Keratinocyte (primary cell): ENCODE measurements around the gene CALML6. TPM values are rescaled to one million over a fixed set of nuclear protein-coding genes. Genes with fewer than 3 reads are reported as not detected.
"Not testable (repeated sequence)": the region's sequence is repeated elsewhere in the genome, so short reads cannot be mapped to it uniquely, and the experiment has no call there.

ENCODE experiments used
- DNase-seq: peaks from one replicate; pipeline ENCODE4 v3.0.0-alpha.2; 2011; ENCODE audit warnings: low read depth, missing footprints, low spot score
- FAIRE-seq: peaks from 2 replicates; lab custom pipeline; 2011; peaks lifted over from hg19 to GRCh38; lab: Jason Lieb, UNC
- H2AFZ ChIP-seq: 2 replicates; pipeline ENCODE4 v1.6.0; 2012; ENCODE audit warnings: low read length, control low read depth, inconsistent platforms; ENCODE audit not compliant: control insufficient read depth
- H3K27ac ChIP-seq: 2 replicates; pipeline ENCODE4 v1.5.1; 2011; ENCODE audit warnings: low read length; ENCODE audit not compliant: control insufficient read depth, insufficient read depth
- H3K27me3 ChIP-seq: 3 replicates; pipeline ENCODE4 v1.6.0; 2011; ENCODE audit warnings: low read length; ENCODE audit not compliant: control insufficient read depth, insufficient read depth; ENCODE audit errors: extremely low read depth
- H3K36me3 ChIP-seq, 2 experiments: 2 replicates in 1 of 2; 3 replicates in 1 of 2; pipeline ENCODE4 v1.5.1; 2011; ENCODE audit warnings: low read length in 2 of 2, mild to moderate bottlenecking in 1 of 2; ENCODE audit not compliant: control insufficient read depth in 2 of 2, insufficient read depth in 2 of 2; ENCODE audit errors: extremely low read depth in 1 of 2
- H3K4me1 ChIP-seq: 3 replicates; pipeline ENCODE4 v1.5.1; 2011; ENCODE audit warnings: low read length; ENCODE audit not compliant: control insufficient read depth, insufficient read depth; ENCODE audit errors: extremely low read depth
- H3K4me2 ChIP-seq: 3 replicates; pipeline ENCODE4 v1.6.0; 2011; ENCODE audit warnings: low read depth, low read length; ENCODE audit not compliant: control insufficient read depth, insufficient read depth; ENCODE audit errors: extremely low read depth
- H3K4me3 ChIP-seq, 3 experiments: fragments of 200-600 bp in 1 of 3; sonication (generic) in 1 of 3; 2 replicates in 2 of 3; 3 replicates in 1 of 3; pipeline ENCODE4 v1.5.1; 2011 to 2016; ENCODE audit warnings: low read length in 3 of 3, mild to moderate bottlenecking in 3 of 3, control low read depth in 2 of 3, inconsistent platforms in 1 of 3, low read depth in 1 of 3, mixed read lengths in 1 of 3, mixed run types in 1 of 3, moderate library complexity in 1 of 3; ENCODE audit not compliant: control insufficient read depth in 2 of 3, insufficient read depth in 2 of 3; ENCODE audit errors: extremely low read depth in 1 of 3
- H3K79me2 ChIP-seq: 2 replicates; pipeline ENCODE4 v1.6.0; 2012; ENCODE audit warnings: low read length; ENCODE audit not compliant: control insufficient read depth, insufficient read depth
- H3K9ac ChIP-seq: 3 replicates; pipeline ENCODE4 v1.6.0; 2011; ENCODE audit warnings: low read length; ENCODE audit not compliant: control insufficient read depth, insufficient read depth; ENCODE audit errors: extremely low read depth
- H3K9me1 ChIP-seq: 3 replicates; pipeline ENCODE4 v1.6.0; 2011; ENCODE audit warnings: low read length; ENCODE audit not compliant: control insufficient read depth, insufficient read depth; ENCODE audit errors: extremely low read depth
- H3K9me3 ChIP-seq: 2 replicates; pipeline ENCODE4 v1.5.1; 2012; ENCODE audit warnings: low read depth, low read length; ENCODE audit not compliant: control insufficient read depth
- H4K20me1 ChIP-seq: 3 replicates; pipeline ENCODE4 v1.6.0; 2011; ENCODE audit warnings: low read length; ENCODE audit not compliant: control insufficient read depth, insufficient read depth; ENCODE audit errors: extremely low read depth
- CTCF ChIP-seq, 3 experiments: IDR thresholded peaks in 1 of 3; conservative IDR thresholded peaks in 1 of 3; optimal IDR thresholded peaks in 1 of 3; 2 replicates in 2 of 3; 3 replicates in 1 of 3; pipeline versions ENCODE3 to v1.5.1; 2011; ENCODE audit warnings: low read length in 3 of 3, mild to moderate bottlenecking in 3 of 3, moderate library complexity in 2 of 3, control low read depth in 1 of 3, inconsistent platforms in 1 of 3; ENCODE audit not compliant: insufficient read depth in 2 of 3; ENCODE audit errors: extremely low read depth in 1 of 3
- EZH2 ChIP-seq: IDR thresholded peaks from one replicate; pipeline ENCODE4 v1.6.1; 2012; ENCODE audit warnings: inconsistent platforms, mild to moderate bottlenecking, low read length, moderate library complexity
- dilution Hi-C: fragments of 300-500 bp; cut with MboI; formaldehyde crosslinking; loops from one replicate; pipeline ENCODE4 v1.7.0; 2020; ENCODE audit warnings: low sequenced_read_pairs; ENCODE audit not compliant: extremely low pct_ligation_motif_present
- polyA plus RNA-seq, 5 experiments: library from polyadenylated mRNA; depleted of rRNA in 3 of 5; stranded (reverse) in 3 of 5; stranded (forward) in 1 of 5; unstranded in 1 of 5; fragments of >200 nt; gene quantifications; 1 replicate in 1 of 5; 2 replicates in 3 of 5; 3 replicates in 1 of 5; pipeline versions ENCODE4 v1.2.1 to v1.2.3, GENCODE V29; 2011 to 2012; ENCODE audit warnings: missing spikeins in 2 of 5, low read depth in 1 of 5, low replicate concordance in 1 of 5

Gene CALML6
- polyA plus RNA-seq, 1 donor (not counting 4 experiments of a cell fraction or from before 2014, with no cell fraction given), result 0.08 TPM

DNA sequence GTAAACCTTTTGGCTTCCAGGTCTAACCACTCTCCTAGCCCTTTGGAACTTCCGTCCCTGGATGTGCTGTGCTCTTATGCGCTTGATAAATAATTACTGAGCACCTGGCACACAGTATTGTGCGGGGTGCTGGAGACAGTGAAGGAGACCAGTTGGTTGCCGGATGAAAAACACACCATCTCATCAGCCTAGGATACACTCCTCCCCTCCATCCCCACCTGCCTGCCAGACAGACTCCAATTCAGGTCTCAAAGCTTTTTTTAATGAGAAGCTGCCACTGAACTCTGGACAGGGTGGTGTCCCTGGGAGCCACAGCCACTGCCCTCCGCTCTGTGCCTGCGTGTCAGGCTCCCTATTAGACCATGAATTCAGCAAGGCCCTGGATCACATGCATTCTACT is 33.3 kb upstream of the CALML6 start:
- Histone ChIP-seq H3K9ac (no peak overlapping the region), H4K20me1 (peaks cover 72% of the 10 kb centered on the region), H3K9me3 (no peaks in the 10 kb centered on the region), H3K36me3 (peaks cover 2 to 7% of the 10 kb centered on the region in 2 experiments), H3K27me3 (no peaks in the 10 kb centered on the region), H3K4me3 (no peak overlapping the region), H2AFZ (no peak overlapping the region), H3K9me1 (no peaks in the 10 kb centered on the region), H3K4me2 (no peak overlapping the region), H3K79me2 (peaks cover 96% of the 10 kb centered on the region), H3K27ac (no peak overlapping the region), H3K4me1 (no peaks in the 10 kb centered on the region)
- dilution Hi-C loops, result no loop called here
- TF ChIP-seq CTCF (optimal IDR thresholded peaks at IDR 0.05 in 1 of 3, IDR thresholded peaks at IDR 0.05 in 1 of 3, conservative IDR thresholded peaks at IDR 0.05 in 1 of 3; ENCODE audit: extremely low read depth in 1 of 3, insufficient read depth in 2 of 3, low read length in 3 of 3) (no peak), EZH2 (no peak)
- DNase-seq (no peak), FAIRE-seq (no peak)

GRCh38 chr1:1883092-1883873 is 31.8 kb upstream of the CALML6 start:
- Histone ChIP-seq H3K27me3 (no peaks in the 10 kb centered on the region), H3K4me1 (peaks cover 12% of the 10 kb centered on the region), H3K36me3 (peaks cover 2 to 7% of the 10 kb centered on the region in 2 experiments), H3K27ac (no peak overlapping the region), H3K4me3 (no peak overlapping the region), H3K9ac (no peak overlapping the region), H4K20me1 (peaks cover 73% of the 10 kb centered on the region), H3K4me2 (no peak overlapping the region), H3K9me1 (peaks cover 7% of the 10 kb centered on the region), H3K9me3 (no peaks in the 10 kb centered on the region), H3K79me2 (peaks cover 96% of the 10 kb centered on the region), H2AFZ (no peak overlapping the region)
- dilution Hi-C loops, result no loop called here
- FAIRE-seq (no peak), DNase-seq (no peak)
- TF ChIP-seq EZH2, result no peak
- TF ChIP-seq CTCF (optimal IDR thresholded peaks at IDR 0.05 in 1 of 3, IDR thresholded peaks at IDR 0.05 in 1 of 3, conservative IDR thresholded peaks at IDR 0.05 in 1 of 3; ENCODE audit: extremely low read depth in 1 of 3, insufficient read depth in 2 of 3, low read length in 3 of 3), result no peak

- H3K27ac ChIP-seq, DNase-seq, FAIRE-seq, H3K4me3 ChIP-seq, H3K9ac ChIP-seq, dilution Hi-C loops, H3K9me3 ChIP-seq, H3K9me1 ChIP-seq, H2AFZ ChIP-seq, H3K36me3 ChIP-seq, H3K4me2 ChIP-seq, H3K27me3 ChIP-seq: not testable (repeated sequence)
- Histone ChIP-seq H3K4me1 (peaks cover 17% of the 10 kb centered on the region), H3K79me2 (peaks cover 96% of the 10 kb centered on the region), H4K20me1 (peaks cover 73% of the 10 kb centered on the region)
These were observed 31.2 kb upstream of the CALML6 start for GRCh38 chr1:1883890-1884289.
